GM18951 (cell line): ENCODE results near the gene PARP15.
"Not testable (repeated sequence)": the region's sequence is repeated elsewhere in the genome, so short reads cannot be mapped to it uniquely, and the experiment has no call there.

Source experiments
- POLR2A ChIP-seq: IDR thresholded peaks from 4 replicates; pipeline ENCODE4 v1.6.1; 2011; ENCODE audit warnings: mild to moderate bottlenecking; ENCODE audit not compliant: insufficient read length, insufficient read depth; ENCODE audit errors: extremely low read depth
- in situ Hi-C: fragments of 300-500 bp; cut with MboI; formaldehyde crosslinking; loops from one replicate; pipeline ENCODE4 v1.12.0; 2022; ENCODE audit warnings: low sequenced_read_pairs, mixed read lengths, inconsistent platforms; ENCODE audit not compliant: unreplicated experiment

PARP15 gene

DNA sequence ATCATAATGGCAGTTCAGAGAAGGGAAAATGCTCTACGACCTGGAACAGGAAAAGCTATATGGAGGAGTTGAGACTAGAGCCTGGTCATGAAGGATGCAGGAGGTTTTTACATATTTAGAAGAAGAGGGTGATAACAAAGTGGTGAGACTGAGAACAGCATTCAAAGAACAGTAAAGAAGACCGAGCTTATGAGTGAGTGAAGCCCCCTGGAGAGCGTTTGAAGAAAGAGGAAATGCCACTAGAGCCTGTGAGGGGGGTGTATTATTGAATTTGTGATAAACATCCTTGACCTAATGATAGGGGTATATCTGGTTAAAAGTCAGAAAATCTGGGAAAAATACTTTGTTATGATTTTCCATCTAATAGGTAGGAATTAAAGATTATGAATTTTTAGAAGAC, 17.5 kb upstream of the PARP15 start:
- in situ Hi-C loops: no loop called here
- no peak for TF ChIP-seq POLR2A

DNA sequence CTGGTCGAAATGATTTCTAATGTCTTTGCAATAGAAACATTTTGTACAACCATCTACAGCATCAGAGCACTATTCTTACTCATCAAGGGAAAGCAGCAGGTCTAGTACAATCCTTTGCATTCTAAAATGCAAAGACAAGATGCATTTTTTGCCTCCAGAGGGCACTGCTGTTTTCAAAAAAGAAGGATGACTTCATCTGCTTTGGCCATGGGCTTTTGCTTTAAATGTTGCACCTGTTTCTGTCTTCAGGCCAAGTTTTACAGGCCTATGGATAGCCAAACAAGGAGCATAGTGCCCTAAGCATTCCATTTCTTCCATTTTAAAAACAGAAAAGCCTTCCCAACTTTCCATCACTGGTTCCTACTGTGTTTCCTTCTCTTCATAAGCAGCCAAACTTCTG, 16.8 kb upstream of the PARP15 start:
- no peak for TF ChIP-seq POLR2A
- in situ Hi-C loops: no loop called here

DNA sequence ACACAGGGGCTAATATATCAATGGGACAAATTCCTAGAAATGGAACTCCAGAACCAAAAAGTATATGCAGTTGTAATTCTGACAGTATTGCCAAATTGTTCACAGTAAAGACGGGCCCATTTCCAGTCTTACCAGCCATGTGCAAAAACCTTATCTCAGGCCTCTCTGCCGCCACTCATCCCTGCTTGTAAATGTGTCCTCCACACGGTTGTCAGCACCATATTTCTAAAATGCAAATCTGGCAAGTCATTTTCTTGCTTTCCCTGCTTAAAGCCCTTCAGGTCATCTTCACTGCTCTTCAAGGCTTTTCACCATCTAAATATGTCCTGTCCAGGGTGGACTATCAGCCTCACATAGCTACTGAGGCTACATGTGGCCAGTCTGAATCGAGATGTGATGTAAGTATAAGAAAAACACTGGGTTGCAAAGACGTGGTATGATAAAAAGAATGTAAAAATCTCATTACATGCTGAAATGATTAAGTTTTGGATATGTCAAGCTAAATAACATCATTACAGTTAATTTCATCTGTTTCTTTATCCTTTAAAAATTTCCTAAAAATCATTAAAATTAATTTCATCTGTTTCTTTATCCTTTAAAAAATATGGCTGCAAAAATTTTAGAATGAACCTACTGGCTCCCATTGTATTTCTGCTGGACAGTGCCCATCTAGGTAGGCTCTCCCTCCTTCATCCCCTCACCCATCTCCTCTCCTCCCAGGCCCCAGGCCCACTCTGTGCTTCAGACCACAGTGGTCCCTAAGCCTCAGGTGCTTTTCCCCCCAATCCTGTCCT, 14.3 kb upstream of the PARP15 start:
- TF ChIP-seq POLR2A: no peak
- in situ Hi-C loops: no loop called here

DNA sequence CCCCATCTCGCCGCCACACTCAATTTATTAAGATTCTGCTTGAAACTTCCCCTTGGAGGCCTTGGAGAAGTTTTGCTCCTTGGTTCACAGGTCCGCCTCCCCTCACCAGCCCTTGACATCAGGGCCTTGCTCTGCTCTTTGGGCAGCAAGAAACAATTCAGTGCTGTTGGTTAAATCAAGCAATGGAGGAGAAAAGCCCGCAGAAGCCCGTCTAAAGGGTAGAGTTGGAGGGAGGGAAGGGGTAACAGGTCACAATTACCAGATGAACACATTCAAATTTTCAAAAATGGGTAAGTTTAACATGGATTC, 13.8 kb upstream of the PARP15 start:
- in situ Hi-C loops: no loop called here
- TF ChIP-seq POLR2A: no peak

DNA sequence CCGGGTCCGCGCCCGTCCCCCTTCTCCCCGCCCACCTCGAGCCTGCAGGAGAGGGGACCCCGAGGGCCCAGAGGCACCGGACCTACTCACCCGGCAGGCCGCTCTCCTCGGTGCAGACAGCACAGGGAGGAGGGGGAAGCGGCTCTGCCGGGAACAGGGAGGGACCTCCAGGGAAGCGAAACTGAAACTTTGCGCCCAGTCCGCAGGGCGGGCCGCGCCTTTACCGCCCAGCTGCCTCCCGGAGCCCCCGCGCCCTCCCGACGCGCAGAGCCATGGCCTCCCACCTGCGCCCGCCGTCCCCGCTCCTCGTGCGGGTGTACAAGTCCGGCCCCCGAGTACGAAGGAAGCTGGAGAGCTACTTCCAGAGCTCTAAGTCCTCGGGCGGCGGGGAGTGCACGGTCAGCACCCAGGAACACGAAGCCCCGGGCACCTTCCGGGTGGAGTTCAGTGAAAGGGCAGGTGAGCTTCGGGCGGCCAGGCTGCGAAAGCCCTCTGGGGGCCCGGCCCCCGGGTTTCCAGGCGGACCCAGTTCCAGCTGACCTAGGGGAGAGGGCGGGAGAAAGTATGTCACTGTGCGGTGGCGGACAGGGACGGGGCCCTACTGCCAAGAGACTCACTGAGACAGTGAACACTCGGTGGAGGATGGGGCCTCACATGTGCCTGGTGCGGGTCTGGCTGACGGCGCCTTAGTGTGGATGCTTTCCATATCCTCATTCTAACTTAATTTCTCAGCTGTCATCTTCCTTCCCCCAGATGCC, 13.1 kb upstream of the PARP15 start, which contains the start of the genes DTX3L and PARP9:
TSS of gene DTX3L (plus strand) at position 184 of the 758 bp plus-strand sequence. CDS start at position 273, 89 bp downstream.
TSS of gene PARP9 (minus strand) at position 146 of the 758 bp plus-strand sequence. CDS start 4,680 bp downstream, outside the sequence.
- peak; percentile 65 for TF ChIP-seq POLR2A
- in situ Hi-C loops: no loop called here

DNA sequence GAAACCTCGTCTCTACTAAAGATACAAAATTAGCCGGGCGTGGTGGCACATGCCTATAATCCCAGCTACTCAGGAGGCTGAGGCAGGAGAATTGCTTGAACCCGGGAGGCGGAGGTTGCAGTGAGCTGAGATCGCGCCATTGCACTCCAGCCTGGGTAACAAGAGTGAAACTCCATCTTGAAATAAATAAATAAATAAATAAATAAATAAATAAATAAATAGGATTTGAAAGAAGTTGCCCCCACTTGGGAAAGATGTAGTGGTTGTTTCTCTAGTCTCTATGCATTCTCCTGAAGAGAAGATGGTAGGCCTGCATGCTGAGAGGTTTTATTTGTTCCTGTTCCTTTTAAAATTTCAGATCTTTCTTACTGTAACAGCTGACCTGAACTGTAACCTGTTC, 9.3 kb upstream of the PARP15 start:
- in situ Hi-C loops: not testable (repeated sequence)

DNA sequence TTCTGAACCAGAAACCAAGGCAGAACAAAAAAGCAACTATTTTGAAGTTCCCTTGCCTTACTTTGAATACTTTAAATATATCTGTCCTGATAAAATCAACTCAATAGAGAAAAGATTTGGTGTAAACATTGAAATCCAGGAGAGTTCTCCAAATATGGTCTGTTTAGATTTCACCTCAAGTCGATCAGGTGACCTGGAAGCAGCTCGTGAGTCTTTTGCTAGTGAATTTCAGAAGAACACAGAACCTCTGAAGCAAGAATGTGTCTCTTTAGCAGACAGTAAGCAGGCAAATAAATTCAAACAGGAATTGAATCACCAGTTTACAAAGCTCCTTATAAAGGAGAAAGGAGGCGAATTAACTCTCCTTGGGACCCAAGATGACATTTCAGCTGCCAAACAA, 8.7 kb upstream of the PARP15 start:
- in situ Hi-C loops: no loop called here
- no peak for TF ChIP-seq POLR2A

DNA sequence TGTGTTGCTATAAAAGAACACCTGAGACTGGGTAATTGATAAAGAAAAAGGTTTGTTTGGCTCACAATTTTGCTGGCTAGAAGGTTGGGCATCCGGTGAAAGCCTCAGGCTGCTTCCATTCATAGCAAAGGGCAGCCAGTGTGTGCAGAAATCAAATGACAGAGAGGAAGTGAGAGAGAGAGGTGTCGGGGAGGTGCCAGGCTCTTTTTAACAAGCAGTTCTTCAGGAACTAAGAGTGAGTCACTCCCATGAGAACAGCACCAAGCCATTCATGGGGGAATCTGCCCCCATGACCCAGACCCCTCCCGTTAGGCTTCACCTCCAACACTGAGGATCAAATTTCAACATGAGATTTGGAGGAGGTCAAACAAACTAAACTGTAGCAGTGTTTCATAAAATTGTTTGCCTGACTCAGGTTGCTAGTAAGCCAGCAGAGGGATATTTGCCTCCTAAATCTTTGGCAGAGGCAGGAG, 4.5 kb upstream of the PARP15 start:
- in situ Hi-C loops: no loop called here
- no peak for TF ChIP-seq POLR2A

DNA sequence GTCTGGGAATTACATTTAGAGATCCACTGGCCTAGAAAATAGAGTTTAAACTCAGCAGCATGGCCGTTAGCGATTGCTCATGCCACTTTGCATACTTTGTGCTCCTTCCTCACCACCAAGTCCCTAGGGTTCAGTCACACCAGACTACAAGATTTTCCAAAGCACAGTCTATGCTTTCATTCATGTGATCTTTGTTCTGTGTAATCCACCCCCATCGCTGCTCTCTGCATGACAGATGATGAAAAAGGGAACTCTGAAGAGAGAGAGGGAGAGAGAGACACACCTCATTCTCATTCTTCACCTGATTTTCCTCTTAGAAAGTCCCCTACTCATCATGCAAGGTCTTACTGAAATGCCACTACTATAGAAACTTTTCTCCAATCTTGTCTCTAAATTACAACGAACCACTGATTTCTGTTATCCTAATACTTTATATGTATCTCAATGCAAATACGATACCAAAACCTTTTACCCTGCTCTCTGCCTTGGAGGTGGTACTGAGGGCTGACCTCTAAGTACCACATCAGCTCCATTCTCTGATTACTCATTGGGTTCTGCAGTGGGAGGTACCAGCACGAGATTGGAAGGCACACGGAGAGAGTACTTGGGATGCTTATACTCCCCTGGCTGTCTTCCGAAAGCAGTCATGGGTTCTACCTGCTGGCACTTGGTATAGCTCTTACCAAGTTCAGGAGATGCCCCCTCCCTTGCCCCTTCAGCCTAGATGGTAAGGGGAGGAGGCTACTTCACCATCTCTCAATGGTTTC, 1.1 kb upstream of the PARP15 start:
- peak; percentile 48 for TF ChIP-seq POLR2A
- in situ Hi-C loops: no loop called here

DNA sequence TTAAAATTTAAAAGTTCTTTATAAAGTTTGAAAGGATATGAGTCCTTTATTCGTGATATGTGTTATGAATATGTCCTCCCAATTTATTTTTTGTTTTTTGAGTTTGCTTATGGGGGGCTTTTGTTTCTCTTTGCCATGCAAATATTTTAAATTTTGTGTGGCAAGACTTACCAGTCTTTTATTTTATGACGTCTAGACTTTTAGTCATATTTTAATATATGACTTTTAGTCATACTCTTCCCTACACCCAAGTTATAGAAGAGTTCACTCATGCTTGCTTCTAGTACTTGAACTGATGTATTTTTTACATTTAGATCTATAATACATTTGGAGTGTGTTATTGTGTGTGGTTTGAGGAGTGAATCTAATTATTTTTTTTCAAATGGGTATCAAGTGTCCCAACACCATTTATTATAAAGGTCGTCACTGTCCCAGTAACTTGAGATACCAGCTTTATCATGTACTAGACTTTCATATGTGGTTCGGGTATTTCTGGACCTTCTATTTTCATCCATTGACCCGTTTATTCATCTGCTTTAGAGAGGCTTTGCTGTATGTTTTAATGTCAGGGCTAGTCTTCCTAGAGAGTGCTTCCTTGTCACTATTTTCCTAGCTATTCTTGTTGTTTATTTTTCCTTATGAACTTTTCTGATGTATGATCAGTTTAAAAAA, 755 bp downstream of the PARP15 start:
- TF ChIP-seq POLR2A: no peak
- in situ Hi-C loops: no loop called here

DNA sequence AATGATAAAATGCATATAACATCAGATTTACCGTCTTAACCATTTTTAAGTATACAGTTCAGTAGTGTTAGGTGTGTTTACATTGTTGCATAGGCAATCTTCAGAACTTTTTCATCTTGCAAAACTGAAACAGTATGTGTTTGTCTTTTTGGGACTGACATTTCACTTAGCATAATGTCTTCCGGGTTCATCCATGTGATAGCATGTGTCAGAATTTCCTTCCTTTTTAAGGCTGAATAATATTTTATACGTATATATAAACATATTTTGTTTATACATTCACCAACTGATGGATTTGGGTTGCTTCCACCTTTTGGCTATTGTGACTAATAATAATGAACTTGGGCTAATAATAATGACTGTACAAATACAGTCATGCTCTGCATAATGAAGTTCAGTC, 3.0 kb downstream of the PARP15 start:
- no peak for TF ChIP-seq POLR2A
- in situ Hi-C loops: no loop called here

DNA sequence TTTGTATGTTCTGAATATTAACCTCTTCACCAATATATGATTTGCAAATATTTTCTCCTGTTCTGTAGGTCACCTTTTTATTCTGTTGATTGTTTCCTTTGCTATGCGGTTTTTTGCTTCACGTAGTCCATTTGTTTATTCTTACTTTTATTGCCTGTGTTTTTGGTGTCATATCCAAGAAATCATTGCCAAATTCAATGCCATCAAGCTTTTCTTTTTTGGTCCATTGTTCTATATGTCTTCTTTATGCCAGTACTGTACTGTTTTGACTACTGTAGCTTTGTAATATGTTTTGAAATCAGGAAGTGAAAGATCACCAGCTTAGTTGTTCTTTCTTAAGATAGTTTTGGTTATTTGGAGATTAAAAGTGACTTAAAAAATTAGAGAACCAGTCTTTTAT, 4.2 kb downstream of the PARP15 start:
- in situ Hi-C loops: no loop called here
- no peak for TF ChIP-seq POLR2A

DNA sequence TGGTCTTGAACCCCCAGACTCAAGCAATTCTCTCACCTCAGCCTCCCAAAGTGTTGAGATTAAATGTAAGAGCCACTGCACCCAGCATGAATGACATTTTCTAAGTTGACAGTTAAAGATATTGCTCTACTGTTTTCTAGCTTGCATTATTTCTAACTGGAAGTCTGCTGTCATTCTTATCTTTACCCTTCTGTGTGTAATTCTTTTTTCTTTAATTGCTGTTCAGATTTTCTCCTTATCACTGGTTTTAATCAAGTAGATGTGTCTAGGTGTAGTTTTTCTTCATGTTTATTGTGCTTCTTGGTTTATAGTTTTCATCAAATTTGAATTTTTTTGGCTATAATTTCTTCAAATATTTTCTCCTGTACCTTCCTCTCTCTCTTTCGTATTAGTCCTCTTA, 4.9 kb downstream of the PARP15 start:
- TF ChIP-seq POLR2A: no peak
- in situ Hi-C loops: no loop called here
